Gastroesophageal sphincter (tissue), 3 donors: Measurements from ENCODE around the gene DOCK4.

Source experiments
- POLR2AphosphoS5 ChIP-seq: sonication (generic); formaldehyde crosslinking; IDR thresholded peaks from one replicate; pipeline ENCODE4 v1.6.1; 2017; ENCODE audit warnings: antibody characterized with exemption
- TF ChIP-seq, protein P1 (sequence below), 4 experiments: fragments of 200-600 bp in 2 of 4; fragments of 450-650 bp in 2 of 4; sonication (generic) in 1 of 4; IDR thresholded peaks; one replicate each; pipeline ENCODE4 v1.5.1; 2017 to 2019; ENCODE audit warnings: antibody characterized with exemption in 4 of 4, mild to moderate bottlenecking in 2 of 4, moderate library complexity in 2 of 4

DNA sequence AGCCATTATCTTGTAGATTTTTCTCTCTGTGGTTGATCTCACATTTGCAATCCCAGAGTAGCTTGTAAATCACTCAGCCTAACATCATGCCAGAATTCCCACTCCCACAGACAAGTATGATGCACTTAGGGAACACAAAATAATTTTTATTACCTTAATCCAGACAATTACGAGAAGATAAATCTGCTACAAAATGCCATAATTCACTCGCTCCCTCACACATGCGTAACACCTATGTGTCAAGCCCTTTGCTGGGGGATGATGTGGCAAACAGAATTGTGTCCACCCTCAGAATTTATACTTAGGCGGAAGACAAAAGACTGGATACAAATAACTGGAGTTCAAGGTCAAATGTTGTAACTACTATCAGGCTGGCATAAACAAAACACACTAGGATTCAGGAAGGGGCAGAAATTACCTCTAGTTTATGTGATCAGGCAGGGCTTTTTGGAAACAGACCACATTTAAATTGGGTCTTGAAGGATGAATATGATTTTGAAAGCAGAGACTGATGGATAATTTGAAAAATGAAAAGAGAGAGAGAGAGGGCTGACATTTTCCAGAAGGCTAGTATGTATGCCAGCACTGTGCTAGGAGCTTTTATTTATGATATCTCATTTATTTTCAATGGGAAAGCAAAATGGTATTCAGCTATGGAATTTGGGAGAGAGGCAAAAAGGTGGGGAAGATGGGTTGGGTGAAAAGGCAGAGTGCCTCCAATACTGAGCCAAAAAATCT is 69.8 kb downstream of the DOCK4 start:
- TF ChIP-seq, protein P1, sequence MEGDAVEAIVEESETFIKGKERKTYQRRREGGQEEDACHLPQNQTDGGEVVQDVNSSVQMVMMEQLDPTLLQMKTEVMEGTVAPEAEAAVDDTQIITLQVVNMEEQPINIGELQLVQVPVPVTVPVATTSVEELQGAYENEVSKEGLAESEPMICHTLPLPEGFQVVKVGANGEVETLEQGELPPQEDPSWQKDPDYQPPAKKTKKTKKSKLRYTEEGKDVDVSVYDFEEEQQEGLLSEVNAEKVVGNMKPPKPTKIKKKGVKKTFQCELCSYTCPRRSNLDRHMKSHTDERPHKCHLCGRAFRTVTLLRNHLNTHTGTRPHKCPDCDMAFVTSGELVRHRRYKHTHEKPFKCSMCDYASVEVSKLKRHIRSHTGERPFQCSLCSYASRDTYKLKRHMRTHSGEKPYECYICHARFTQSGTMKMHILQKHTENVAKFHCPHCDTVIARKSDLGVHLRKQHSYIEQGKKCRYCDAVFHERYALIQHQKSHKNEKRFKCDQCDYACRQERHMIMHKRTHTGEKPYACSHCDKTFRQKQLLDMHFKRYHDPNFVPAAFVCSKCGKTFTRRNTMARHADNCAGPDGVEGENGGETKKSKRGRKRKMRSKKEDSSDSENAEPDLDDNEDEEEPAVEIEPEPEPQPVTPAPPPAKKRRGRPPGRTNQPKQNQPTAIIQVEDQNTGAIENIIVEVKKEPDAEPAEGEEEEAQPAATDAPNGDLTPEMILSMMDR (IDR thresholded peaks at IDR 0.05): no peak
- TF ChIP-seq POLR2AphosphoS5: no peak
